Small intestine (tissue), 7 donors: Measurements from ENCODE around the gene KCNQ5. TPM values are rescaled to one million over a fixed set of nuclear protein-coding genes. Genes with fewer than 3 reads are reported as not detected.

Experiments used
- DNase-seq, 2 donors: peaks; one replicate each; pipeline versions ENCODE4 v3.0.0 to v3.0.0-alpha.2; 2013
- FAIRE-seq: peaks from 2 replicates; lab custom pipeline; 2012; peaks lifted over from hg19 to GRCh38; lab: Jason Lieb, UNC
- H3K27ac ChIP-seq, 3 donors: one replicate each; pipeline ENCODE4 v1.5.1; 2013; ENCODE audit warnings: low read length in 2 of 3, mild to moderate bottlenecking in 2 of 3, control low read depth in 1 of 3, inconsistent platforms in 1 of 3, low read depth in 1 of 3, moderate library complexity in 1 of 3
- H3K27me3 ChIP-seq, 3 donors: one replicate each; pipeline ENCODE4 v1.6.1; 2013; ENCODE audit warnings: low read length in 3 of 3, inconsistent platforms in 1 of 3; ENCODE audit not compliant: control insufficient read depth in 3 of 3, insufficient read depth in 3 of 3
- H3K36me3 ChIP-seq, 3 donors: one replicate each; pipeline ENCODE4 v1.6.1; 2013; ENCODE audit warnings: low read length in 3 of 3, inconsistent platforms in 1 of 3, low read depth in 1 of 3, mild to moderate bottlenecking in 1 of 3, moderate library complexity in 1 of 3; ENCODE audit not compliant: control insufficient read depth in 3 of 3, insufficient read depth in 2 of 3
- H3K4me1 ChIP-seq, 3 donors: one replicate each; pipeline ENCODE4 v1.6.1; 2013; ENCODE audit warnings: low read length in 2 of 3, inconsistent platforms in 1 of 3, low read depth in 1 of 3, mild to moderate bottlenecking in 1 of 3, moderate library complexity in 1 of 3; ENCODE audit not compliant: control insufficient read depth in 3 of 3, insufficient read depth in 2 of 3
- H3K4me3 ChIP-seq, 3 donors: one replicate each; pipeline ENCODE4 v1.5.1; 2013; ENCODE audit warnings: low read length in 3 of 3, control low read depth in 1 of 3, inconsistent platforms in 1 of 3, low read depth in 1 of 3, mild to moderate bottlenecking in 1 of 3, moderate library complexity in 1 of 3
- H3K9me3 ChIP-seq, 2 donors: one replicate each; pipeline ENCODE4 v1.6.1; 2013; ENCODE audit warnings: low read depth in 1 of 2, low read length in 1 of 2; ENCODE audit not compliant: control insufficient read depth in 2 of 2, insufficient read depth in 1 of 2
- WGBS, 3 donors: extraction: QIAGEN DNeasy Blood & Tissue Kit; methylation state at CpG; one replicate each; pipeline ENCODE4 v1.1.7; 2013; 5-methylcytosine and 5-hydroxymethylcytosine counted together
- polyA plus RNA-seq, 4 donors: library from polyadenylated mRNA; stranded (reverse) in 3 of 4; unstranded in 1 of 4; fragments of 200-250 nt in 3 of 4; fragments of 120-200 nt in 1 of 4; gene quantifications; one replicate each; pipeline versions ENCODE4 v1.2.1 to v1.2.3, GENCODE V29; 2013
- donor health status: healthy with polysubstance abuse.
- donor health status: control.
- donor health status: control.
- donor health status: Bipolar disorder and iron deficiency.
- donor health status: healthy.

Gene KCNQ5
- polyA plus RNA-seq, 4 donors: 0.27 to 0.92 TPM; not detected in 2

DNA sequence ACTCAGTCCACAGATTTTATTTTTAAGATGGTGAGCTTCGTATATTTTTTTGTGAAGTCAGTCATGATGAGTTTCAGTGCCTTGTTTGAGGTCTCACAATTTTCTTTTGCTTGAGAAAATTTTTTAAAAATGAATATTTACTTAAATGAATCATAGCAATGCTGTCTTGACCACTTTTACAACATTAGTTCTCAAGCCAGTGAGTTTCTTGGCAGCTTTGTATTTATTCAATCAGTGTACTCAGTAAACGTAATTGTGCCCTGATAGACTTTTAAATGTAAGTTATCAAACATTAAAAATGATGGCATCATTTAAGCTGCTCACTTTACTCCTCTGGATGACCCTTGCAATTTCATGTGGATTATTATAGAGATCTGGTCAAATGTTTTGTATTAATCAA, 342.1 kb downstream of the KCNQ5 start:
- H3K27me3 ChIP-seq: no peaks in the 10 kb centered on the region
- no peaks in the 10 kb centered on the region for H3K9me3 ChIP-seq
- H3K36me3 ChIP-seq: no peaks in the 10 kb centered on the region
- FAIRE-seq (no peak), DNase-seq (no peak)
- no peak overlapping the region for H3K27ac ChIP-seq
- H3K4me3 ChIP-seq: no peak overlapping the region
- WGBS, 3 donors: 52 to 75% (median 65%) methylated on average over 2 of the region's 2 CpGs
- H3K4me1 ChIP-seq: no peaks in the 10 kb centered on the region

GRCh38 chr6:72966628-72967280, 344.9 kb downstream of the KCNQ5 start:
- no peak for FAIRE-seq
- H3K27ac ChIP-seq: no peak overlapping the region
- no peak overlapping the region for H3K4me3 ChIP-seq
- no peak for DNase-seq
- H3K9me3 ChIP-seq: no peaks in the 10 kb centered on the region
- WGBS, 3 donors: 40 to 62% (median 44%) methylated on average over 1 of the region's 1 CpG
- no peaks in the 10 kb centered on the region for H3K4me1 ChIP-seq
- H3K27me3 ChIP-seq: no peaks in the 10 kb centered on the region
- H3K36me3 ChIP-seq: no peaks in the 10 kb centered on the region

- no peak for FAIRE-seq
Observed at GRCh38 chr6:72967329-72967728, 345.5 kb downstream of the KCNQ5 start.

GRCh38 chr6:72968704-72969103, 346.8 kb downstream of the KCNQ5 start:
- FAIRE-seq (no peak), DNase-seq (no peak)
- WGBS, 3 donors: 41 to 75% (median 66%) methylated on average over 1 of the region's 1 CpG
- no peaks in the 10 kb centered on the region for H3K27me3 ChIP-seq
- H3K4me1 ChIP-seq: no peaks in the 10 kb centered on the region
- no peaks in the 10 kb centered on the region for H3K36me3 ChIP-seq
- no peak overlapping the region for H3K27ac ChIP-seq
- H3K4me3 ChIP-seq: no peak overlapping the region
- H3K9me3 ChIP-seq: no peaks in the 10 kb centered on the region

More at GRCh38 chr6:72967329-72967728, 345.5 kb downstream of the KCNQ5 start:
- no peaks in the 10 kb centered on the region for H3K27me3 ChIP-seq
- H3K9me3 ChIP-seq: no peaks in the 10 kb centered on the region
- no peak overlapping the region for H3K4me3 ChIP-seq
- no peak for DNase-seq
- H3K27ac ChIP-seq: no peak overlapping the region
- no peaks in the 10 kb centered on the region for H3K4me1 ChIP-seq
- H3K36me3 ChIP-seq: no peaks in the 10 kb centered on the region
- WGBS, 3 donors: 68 to 89% (median 73%) methylated on average over 1 of the region's 1 CpG

DNA sequence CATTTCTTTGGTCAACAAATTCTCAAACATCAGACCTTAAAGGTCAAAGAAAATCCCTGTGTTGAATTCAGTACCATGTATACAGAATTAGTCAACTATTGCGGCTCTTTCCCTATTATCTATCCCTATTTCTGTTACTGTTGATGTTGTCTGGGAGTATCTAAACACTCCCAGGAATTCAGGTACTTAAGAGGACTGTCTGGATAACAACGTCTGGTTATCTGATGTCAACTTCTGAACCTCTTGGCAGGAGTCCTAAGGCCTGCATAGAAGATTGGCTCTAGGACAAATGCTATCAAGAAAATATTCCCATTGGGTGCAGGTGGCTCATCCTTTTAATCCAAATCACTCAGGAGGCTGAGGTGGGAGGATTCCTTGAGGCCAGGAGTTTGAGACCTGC, 347.8 kb downstream of the KCNQ5 start:
- WGBS, 3 donors: 18 to 53% (median 35%) methylated on average over 2 of the region's 2 CpGs
- Histone ChIP-seq H3K36me3 (no peaks in the 10 kb centered on the region), H3K4me1 (no peaks in the 10 kb centered on the region), H3K27me3 (no peaks in the 10 kb centered on the region), H3K27ac (no peak overlapping the region), H3K4me3 (no peak overlapping the region), H3K9me3 (no peaks in the 10 kb centered on the region)
- DNase-seq (no peak), FAIRE-seq (no peak)

GRCh38 chr6:72972579-72972978, 350.7 kb downstream of the KCNQ5 start:
- no peak overlapping the region for H3K4me3 ChIP-seq

GRCh38 chr6:72974276-72974675, 352.4 kb downstream of the KCNQ5 start:
- FAIRE-seq (no peak), DNase-seq (no peak)
- Histone ChIP-seq H3K36me3 (no peaks in the 10 kb centered on the region), H3K9me3 (no peaks in the 10 kb centered on the region), H3K27me3 (no peaks in the 10 kb centered on the region), H3K27ac (no peak overlapping the region), H3K4me3 (no peak overlapping the region), H3K4me1 (no peaks in the 10 kb centered on the region)
- WGBS, 3 donors: 39 to 52% (median 50%) methylated on average over 2 of the region's 2 CpGs

More at GRCh38 chr6:72972579-72972978, 350.7 kb downstream of the KCNQ5 start:
- H3K9me3 ChIP-seq: no peaks in the 10 kb centered on the region
- H3K27me3 ChIP-seq: no peaks in the 10 kb centered on the region
- H3K27ac ChIP-seq: no peak overlapping the region
- FAIRE-seq (no peak), DNase-seq (no peak)
- H3K4me1 ChIP-seq: no peaks in the 10 kb centered on the region
- H3K36me3 ChIP-seq: no peaks in the 10 kb centered on the region

- no peaks in the 10 kb centered on the region for H3K36me3 ChIP-seq
- no peak for FAIRE-seq
Observed at GRCh38 chr6:72975352-72975752, 353.5 kb downstream of the KCNQ5 start.

DNA sequence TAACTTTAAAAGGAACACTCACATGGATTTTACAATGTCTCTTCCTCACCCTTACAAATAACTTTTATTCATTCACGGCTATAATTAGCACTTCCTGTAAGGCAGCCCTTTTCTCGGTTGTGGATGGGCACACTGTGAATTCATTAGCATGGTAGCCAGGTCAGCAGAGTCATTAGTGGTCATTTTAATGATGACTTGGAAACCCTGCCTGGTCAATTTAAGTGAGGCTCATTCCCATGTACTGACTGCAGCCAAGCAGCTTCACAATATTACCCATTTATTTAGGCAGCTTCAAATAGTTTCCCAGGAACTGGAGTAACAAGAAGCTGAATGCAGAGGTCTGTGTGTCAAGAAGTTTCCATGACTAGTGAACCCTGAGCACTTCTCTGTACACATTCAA, 354.6 kb downstream of the KCNQ5 start:
- Histone ChIP-seq H3K27ac (no peak overlapping the region), H3K4me3 (no peak overlapping the region), H3K36me3 (no peaks in the 10 kb centered on the region), H3K9me3 (no peaks in the 10 kb centered on the region), H3K27me3 (no peaks in the 10 kb centered on the region), H3K4me1 (no peaks in the 10 kb centered on the region)
- WGBS, 3 donors: 41 to 55% (median 53%) methylated on average over 2 of the region's 2 CpGs
- DNase-seq: no peak
- no peak for FAIRE-seq

More at GRCh38 chr6:72975352-72975752, 353.5 kb downstream of the KCNQ5 start:
- H3K4me1 ChIP-seq: no peaks in the 10 kb centered on the region
- no peaks in the 10 kb centered on the region for H3K9me3 ChIP-seq
- DNase-seq: no peak
- H3K27ac ChIP-seq: no peak overlapping the region
- H3K27me3 ChIP-seq: no peaks in the 10 kb centered on the region
- H3K4me3 ChIP-seq: no peak overlapping the region
- 66 to 86% (median 82%) methylated on average over 1 of the region's 1 CpG for WGBS, 3 donors
